Measurements from ENCODE around the gene HCAR3.

The HCAR3 gene

DNA sequence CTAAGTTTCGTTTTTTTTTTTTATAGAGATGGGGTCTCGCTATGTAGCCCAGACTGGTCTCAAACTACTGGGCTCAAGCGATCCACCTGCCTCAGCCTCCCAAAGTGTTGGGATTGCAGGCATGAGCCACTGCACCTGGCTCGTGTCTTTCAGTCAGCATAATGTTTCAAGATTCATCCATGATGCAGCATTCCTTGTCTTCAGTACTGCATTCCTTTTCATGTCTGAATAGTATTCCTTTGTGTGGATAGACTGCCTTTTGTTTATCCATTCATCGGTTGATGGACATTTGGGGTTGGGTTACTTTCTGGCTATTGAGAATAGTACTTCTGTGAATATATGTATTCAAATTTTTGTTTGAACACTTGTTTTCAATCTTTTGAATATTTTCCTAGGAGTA is 50.9 kb downstream of the HCAR3 start:
- no peak for DNase-seq

DNA sequence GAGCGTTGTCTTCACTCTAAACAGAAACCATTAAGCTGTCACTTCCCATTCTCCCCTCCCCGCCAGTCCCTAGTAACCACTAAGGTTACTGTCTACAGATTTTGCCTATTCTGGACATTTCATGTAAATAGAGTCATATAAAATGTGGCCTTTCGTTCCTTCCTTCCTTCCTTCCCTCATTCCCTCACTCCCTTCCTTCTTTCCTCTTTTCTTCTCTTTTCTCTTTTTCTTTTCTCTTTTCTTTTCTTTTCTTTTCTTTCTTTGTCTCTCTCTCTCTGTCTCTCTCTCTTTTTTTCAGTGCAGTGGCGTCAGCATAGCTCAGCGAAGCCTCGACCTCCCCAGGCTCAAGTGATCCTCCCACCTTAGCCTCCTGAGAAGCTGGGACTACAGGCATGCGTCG is 51.3 kb downstream of the HCAR3 start:
- DNase-seq, result no peak
